Spleen (tissue), 11 donors: ENCODE data around the gene COL19A1. TPM values are rescaled to one million over a fixed set of nuclear protein-coding genes. Genes with fewer than 3 reads are reported as not detected.

Experiments used
- DNase-seq: peaks from one replicate; pipeline ENCODE4 v3.0.0-alpha.2; 2020
- H3K27ac ChIP-seq, 8 donors: fragments of 200-600 bp; sonication (generic) in 7 of 8; 1 replicate in 4 of 8; 2 replicates in 4 of 8; pipeline versions ENCODE4 v1.5.0 to v1.8.0; 2016 to 2021; ENCODE audit warnings: inconsistent platforms in 4 of 8, mild to moderate bottlenecking in 4 of 8, moderate library complexity in 1 of 8
- H3K27me3 ChIP-seq, 7 donors: fragments of 200-600 bp; sonication (generic) in 6 of 7; replicated peaks in 1 of 7; 1 replicate in 4 of 7; 2 replicates in 3 of 7; pipeline versions ENCODE4 v1.5.0 to v1.8.0; 2016 to 2021; ENCODE audit warnings: inconsistent platforms in 3 of 7, mild to moderate bottlenecking in 1 of 7
- H3K36me3 ChIP-seq, 6 donors: fragments of 200-600 bp; sonication (generic) in 5 of 6; 1 replicate in 4 of 6; 2 replicates in 2 of 6; pipeline versions ENCODE4 v1.5.0 to v1.8.0; 2016 to 2021; ENCODE audit warnings: inconsistent platforms in 2 of 6
- H3K4me1 ChIP-seq, 6 donors: fragments of 200-600 bp; sonication (generic) in 5 of 6; 1 replicate in 3 of 6; 2 replicates in 3 of 6; pipeline versions ENCODE4 v1.5.0 to v1.8.0; 2016 to 2021; ENCODE audit warnings: inconsistent platforms in 3 of 6
- H3K4me3 ChIP-seq, 8 donors: fragments of 200-600 bp; sonication (generic) in 7 of 8; 1 replicate in 4 of 8; 2 replicates in 4 of 8; pipeline versions ENCODE4 v1.5.0 to v1.8.0; 2016 to 2021; ENCODE audit warnings: inconsistent platforms in 4 of 8, mild to moderate bottlenecking in 4 of 8, moderate library complexity in 2 of 8
- H3K9me3 ChIP-seq, 8 donors: fragments of 200-600 bp; sonication (generic) in 7 of 8; 1 replicate in 4 of 8; 2 replicates in 4 of 8; pipeline versions ENCODE4 v1.5.0 to v1.8.0; 2016 to 2021; ENCODE audit warnings: inconsistent platforms in 4 of 8
- POLR2A ChIP-seq, 3 donors: fragments of 450-650 bp; IDR thresholded peaks; one replicate each; pipeline ENCODE4 v1.5.1; 2017; ENCODE audit warnings: antibody characterized with exemption in 3 of 3, mild to moderate bottlenecking in 1 of 3
- POLR2AphosphoS5 ChIP-seq, 3 donors: sonication (generic); formaldehyde crosslinking; IDR thresholded peaks; one replicate each; pipeline ENCODE4 v1.5.1; 2017; ENCODE audit warnings: antibody characterized with exemption in 3 of 3
- WGBS, 5 donors: extraction: QIAGEN DNeasy Blood & Tissue Kit in 3 of 5; methylation state at CpG; one replicate each; pipeline versions ENCODE4 v1.1.5 to v1.1.7; 2013 to 2018; 5-methylcytosine and 5-hydroxymethylcytosine counted together
- intact Hi-C: fragments of 100-400 bp; cut with DNase I; formaldehyde crosslinking; loops from one replicate; pipeline ENCODE4 v1.15.0; 2023; ENCODE audit warnings: low total_unique reads
- polyA plus RNA-seq, 3 donors: library from polyadenylated mRNA; stranded (reverse); fragments of 200-250 nt; gene quantifications; one replicate each; pipeline ENCODE4 v1.2.1, GENCODE V29; 2013
- total RNA-seq, 7 donors: library from RNA; depleted of rRNA in 3 of 7; stranded (reverse); fragments of >200 nt in 3 of 7; fragmentation: NEBNext Ultra II Directional in 4 of 7; extraction: Animal tissue kit (Norgen Biotek cat#: 25700) in 4 of 7; gene quantifications; one replicate each; pipeline versions ENCODE4 v1.1.0 to v1.2.1, GENCODE V29; 2016 to 2021
- TF ChIP-seq, protein P1 (sequence below), 11 experiments: fragments of 200-600 bp in 7 of 11; fragments of 450-650 bp in 4 of 11; sonication (generic) in 4 of 11; IDR thresholded peaks in 8 of 11; conservative IDR thresholded peaks in 3 of 11; 1 replicate in 7 of 11; 2 replicates in 4 of 11; pipeline versions ENCODE4 v1.4.0 to v1.8.0; 2016 to 2021; ENCODE audit warnings: antibody characterized with exemption in 11 of 11, inconsistent platforms in 4 of 11, mild to moderate bottlenecking in 1 of 11
- donor health status: healthy with polysubstance abuse.
- donor health status: DM: no; HTN: no; CAD: no; lungs with moderate emphysema.
- donor health status: DM: no; HTN: no; CAD: no.
- donor health status: Bipolar disorder and iron deficiency.
- donor health status: healthy.
- donor health status: DM: no; HTN: no; CAD: no.
- donor health status: DM: yes; HTN: yes; CAD: no.

The COL19A1 gene
- total and polyA plus RNA-seq, 10 donors: 0.48 to 14.5 (median 10.2) TPM

DNA sequence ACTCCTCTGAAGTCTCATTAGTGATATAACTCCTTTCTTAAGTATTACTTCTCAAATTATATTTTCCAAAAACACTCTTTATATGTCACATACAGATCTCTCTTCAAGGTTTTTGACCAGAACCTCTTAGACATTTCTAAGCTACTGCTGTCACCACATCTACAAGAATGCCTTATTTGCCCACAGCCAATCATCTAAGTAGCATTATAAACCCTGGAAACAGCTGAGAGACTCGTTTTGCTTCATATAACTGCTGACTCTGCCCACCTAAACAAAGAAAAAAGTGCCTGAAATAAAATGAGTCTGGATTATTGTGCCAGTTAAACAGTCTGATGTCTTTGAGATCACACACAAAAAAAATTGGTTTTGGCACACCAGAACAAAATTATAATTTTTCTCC lies 270.6 kb downstream of the COL19A1 start:
- Histone ChIP-seq H3K9me3 (no peaks in the 10 kb centered on the region), H3K27ac (no peak overlapping the region), H3K27me3 (no peaks in the 10 kb centered on the region), H3K4me3 (no peak overlapping the region), H3K36me3 (peaks cover 0 to 5% (median 0%) of the 10 kb centered on the region in 6 donors), H3K4me1 (no peaks in the 10 kb centered on the region)
- no peak for TF ChIP-seq POLR2A (IDR thresholded peaks at IDR 0.05)
- WGBS, 5 donors: 26 to 45% (median 33%) methylated on average over 1 of the region's 1 CpG
- DNase-seq: no peak
- intact Hi-C loops: no loop called here

- H3K27me3 ChIP-seq: no peaks in the 10 kb centered on the region
- DNase-seq: no peak
- intact Hi-C loops: no loop called here
- TF ChIP-seq, protein P1, sequence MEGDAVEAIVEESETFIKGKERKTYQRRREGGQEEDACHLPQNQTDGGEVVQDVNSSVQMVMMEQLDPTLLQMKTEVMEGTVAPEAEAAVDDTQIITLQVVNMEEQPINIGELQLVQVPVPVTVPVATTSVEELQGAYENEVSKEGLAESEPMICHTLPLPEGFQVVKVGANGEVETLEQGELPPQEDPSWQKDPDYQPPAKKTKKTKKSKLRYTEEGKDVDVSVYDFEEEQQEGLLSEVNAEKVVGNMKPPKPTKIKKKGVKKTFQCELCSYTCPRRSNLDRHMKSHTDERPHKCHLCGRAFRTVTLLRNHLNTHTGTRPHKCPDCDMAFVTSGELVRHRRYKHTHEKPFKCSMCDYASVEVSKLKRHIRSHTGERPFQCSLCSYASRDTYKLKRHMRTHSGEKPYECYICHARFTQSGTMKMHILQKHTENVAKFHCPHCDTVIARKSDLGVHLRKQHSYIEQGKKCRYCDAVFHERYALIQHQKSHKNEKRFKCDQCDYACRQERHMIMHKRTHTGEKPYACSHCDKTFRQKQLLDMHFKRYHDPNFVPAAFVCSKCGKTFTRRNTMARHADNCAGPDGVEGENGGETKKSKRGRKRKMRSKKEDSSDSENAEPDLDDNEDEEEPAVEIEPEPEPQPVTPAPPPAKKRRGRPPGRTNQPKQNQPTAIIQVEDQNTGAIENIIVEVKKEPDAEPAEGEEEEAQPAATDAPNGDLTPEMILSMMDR (IDR thresholded peaks at IDR 0.05 in 8 of 11, conservative IDR thresholded peaks at IDR 0.05 in 3 of 11): no peak
- no peak for TF ChIP-seq POLR2A (IDR thresholded peaks at IDR 0.05)
- no peak for TF ChIP-seq POLR2AphosphoS5 (IDR thresholded peaks at IDR 0.05)
- H3K36me3 ChIP-seq: peaks cover 0 to 26% (median 0%) of the 10 kb centered on the region in 6 donors
- 40 to 56% (median 50%) methylated on average over 2 of the region's 2 CpGs for WGBS, 5 donors
- H3K4me1 ChIP-seq: no peaks in the 10 kb centered on the region
- peaks cover 0 to 3% (median 0%) of the 10 kb centered on the region in 8 donors for H3K9me3 ChIP-seq
- H3K4me3 ChIP-seq: no peak overlapping the region
- H3K27ac ChIP-seq: no peak overlapping the region
Measured at GRCh38 chr6:70140496-70140895, 274.1 kb downstream of the COL19A1 start.

- H3K36me3 ChIP-seq: peaks cover 0 to 32% (median 0%) of the 10 kb centered on the region in 6 donors
- no peak for TF ChIP-seq POLR2AphosphoS5 (IDR thresholded peaks at IDR 0.05)
- TF ChIP-seq, protein P1 (IDR thresholded peaks at IDR 0.05 in 8 of 11, conservative IDR thresholded peaks at IDR 0.05 in 3 of 11): no peak
- no peak for TF ChIP-seq POLR2A (IDR thresholded peaks at IDR 0.05)
- no peak for DNase-seq
- WGBS, 5 donors: 67 to 78% (median 75%) methylated on average over 4 of the region's 4 CpGs
- intact Hi-C loops: no loop called here
- peaks cover 0 to 3% (median 0%) of the 10 kb centered on the region in 8 donors for H3K9me3 ChIP-seq
- H3K27ac ChIP-seq: no peak overlapping the region
- no peaks in the 10 kb centered on the region for H3K27me3 ChIP-seq
- H3K4me1 ChIP-seq: no peaks in the 10 kb centered on the region
- H3K4me3 ChIP-seq: no peak overlapping the region
Measured at GRCh38 chr6:70142034-70142433, 275.7 kb downstream of the COL19A1 start.

- H3K4me3 ChIP-seq: no peak overlapping the region
- intact Hi-C loops: no loop called here
- WGBS, 5 donors: 66 to 87% (median 77%) methylated on average over 2 of the region's 2 CpGs
- H3K27ac ChIP-seq: no peak overlapping the region
- no peaks in the 10 kb centered on the region for H3K27me3 ChIP-seq
- peaks cover 0 to 48% (median 0%) of the 10 kb centered on the region in 6 donors for H3K36me3 ChIP-seq
- TF ChIP-seq POLR2AphosphoS5 (IDR thresholded peaks at IDR 0.05) (no peak), POLR2A (IDR thresholded peaks at IDR 0.05) (no peak)
- TF ChIP-seq, protein P1 (IDR thresholded peaks at IDR 0.05 in 8 of 11, conservative IDR thresholded peaks at IDR 0.05 in 3 of 11): no peak
- H3K9me3 ChIP-seq: peaks cover 0 to 3% (median 0%) of the 10 kb centered on the region in 8 donors
- DNase-seq: no peak
- H3K4me1 ChIP-seq: no peaks in the 10 kb centered on the region
Measured at GRCh38 chr6:70145178-70145577, 278.8 kb downstream of the COL19A1 start.
